Measurements from ENCODE around the gene MIER2. TPM values are rescaled to one million over a fixed set of nuclear protein-coding genes. Genes with fewer than 3 reads are reported as not detected.

MIER2 gene
- total and polyA plus RNA-seq, 10 of the 15 experiments (the other 5 are each of a cell fraction or from before 2014, with no cell fraction given), result 0.48 to 23.6 (median 12.1) TPM

- no peak for TF ChIP-seq SMARCA5 (IDR thresholded peaks at IDR 0.05)
Observed at GRCh38 chr19:327291-328024, 17.1 kb downstream of the MIER2 start (continued).

GRCh38 chr19:326871-327270 is 17.7 kb downstream of the MIER2 start:
- FAIRE-seq, result no peak

More at GRCh38 chr19:326871-327270, 17.7 kb downstream of the MIER2 start:
- Histone ChIP-seq H3K36me3 (ENCODE audit: control insufficient read depth in 2 of 2, insufficient read depth in 2 of 2, low read length in 1 of 2) (peaks cover 29 to 35% of the 10 kb centered on the region in 2 experiments), H3K9ac (ENCODE audit: control insufficient read depth, insufficient read depth, low read length) (no peak overlapping the region), H3K4me2 (ENCODE audit: control insufficient read depth, insufficient read depth) (no peak overlapping the region), H4K20me1 (ENCODE audit: control insufficient read depth, insufficient read depth) (no peaks in the 10 kb centered on the region), H3K27ac (ENCODE audit: control insufficient read depth, insufficient read depth) (no peak overlapping the region), H3K9me3 (replicated peaks; ENCODE audit: control insufficient read depth, insufficient read depth, low read length) (peaks cover 10% of the 10 kb centered on the region; the same call in 2 of the 3 replicates), H3K4me1 (ENCODE audit: control insufficient read depth, insufficient read depth, low read length) (no peaks in the 10 kb centered on the region), H3K27me3 (replicated peaks in 1 of 2; ENCODE audit: control insufficient read depth in 2 of 2, insufficient read depth in 2 of 2, low read length in 1 of 2) (no peaks in the 10 kb centered on the region), H3K79me2 (ENCODE audit: control insufficient read depth, insufficient read depth, low read length) (no peaks in the 10 kb centered on the region), H2AFZ (ENCODE audit: control insufficient read depth, low read depth, low read length) (no peak overlapping the region), H3K4me3 (no peak overlapping the region)
- in situ Hi-C loops (cut with MboI) (no loop called here), intact Hi-C loops (cut with micrococcal nuclease; ENCODE audit: unreplicated experiment) (no loop called here)
- CTCF ChIA-PET, result no interaction called here
- TF ChIP-seq BCL11A (IDR thresholded peaks at IDR 0.05; ENCODE audit: low read depth, low read length) (no peak), ESRRA (IDR thresholded peaks at IDR 0.05; ENCODE audit: low read length) (no peak), CTCF (IDR thresholded peaks at IDR 0.05 in 2 of 3, conservative IDR thresholded peaks at IDR 0.05 in 1 of 3; ENCODE audit: control insufficient read depth in 2 of 3, extremely low read depth in 1 of 3, insufficient read depth in 1 of 3, low read depth in 3 of 3, low read length in 3 of 3) (no peak), NRF1 (conservative IDR thresholded peaks at IDR 0.05; ENCODE audit: low read depth, low read length) (no peak), HDGF (IDR thresholded peaks at IDR 0.05) (no peak), GATAD2B (conservative IDR thresholded peaks at IDR 0.05; ENCODE audit: low read depth) (no peak)
- no TSS peak for BruUV-seq (replicated peaks)
- SMC1A ChIA-PET (ENCODE audit: uncharacterized antibody, unreplicated experiment), result no interaction called here
- POLR2A ChIA-PET, result no interaction called here
- no peak for DNase-seq (ENCODE audit: low read depth, low spot score)
- RAD21 ChIA-PET (ENCODE audit: unreplicated experiment), result no interaction called here
- WGBS (ENCODE audit: insufficient coverage, insufficient replicate concordance, low lambda C conversion rate, missing lambda C conversion rate), result 71% methylated on average over 15 of the region's 15 CpGs
- ATAC-seq, result no peak

Data from GM12878 (cell line).